CD4-positive, alpha-beta T cell (primary cell): ENCODE results near the gene PIGX. TPM values are rescaled to one million over a fixed set of nuclear protein-coding genes. Genes with fewer than 3 reads are reported as not detected.

ENCODE experiments used
- ATAC-seq: fragments of 200-7000 bp; cut with Tn5 transposase; one replicate; pipeline ENCODE4 v1.10.0; 2022; ENCODE audit warnings: mild to moderate bottlenecking; ENCODE audit not compliant: poor library complexity
- CTCF ChIA-PET: fragments of 350-600 bp; sonication (Branson Sonifier 250); formaldehyde crosslinking; loops from one replicate; lab custom pipeline; 2021; ENCODE audit warnings: antibody characterized with exemption, inconsistent platforms; lab: Charles Lee
- POLR2A ChIA-PET: fragments of 350-600 bp; sonication (Branson Sonifier 250); formaldehyde crosslinking; loops from one replicate; lab custom pipeline; 2021; ENCODE audit warnings: antibody characterized with exemption, inconsistent platforms; lab: Charles Lee
- DNase-seq, 14 experiments: peaks; one replicate each; pipeline ENCODE4 v3.0.0-alpha.2; 2013 to 2020; ENCODE audit warnings: mixed read lengths in 2 of 14
- H3K27ac ChIP-seq, 2 donors: one replicate each; pipeline versions ENCODE4 v1.5.1 to v1.7.0; 2013; ENCODE audit warnings: low read length in 2 of 2, low read depth in 1 of 2, mild to moderate bottlenecking in 1 of 2
- H3K27me3 ChIP-seq, 2 experiments: 1 replicate in 1 of 2; 2 replicates in 1 of 2; pipeline versions ENCODE4 v1.6.1 to v1.7.0; 2013; ENCODE audit warnings: low read length in 2 of 2, control low read depth in 1 of 2, mild to moderate bottlenecking in 1 of 2, moderate library complexity in 1 of 2; ENCODE audit not compliant: insufficient read depth in 2 of 2, control insufficient read depth in 1 of 2
- H3K36me3 ChIP-seq: one replicate; pipeline ENCODE4 v1.6.1; 2013; ENCODE audit warnings: low read length, control low read depth; ENCODE audit not compliant: insufficient read depth
- H3K4me1 ChIP-seq: one replicate; pipeline ENCODE4 v1.6.1; 2013; ENCODE audit warnings: low read length, control low read depth; ENCODE audit not compliant: insufficient read depth
- H3K4me3 ChIP-seq: one replicate; pipeline ENCODE4 v1.5.1; 2013; ENCODE audit warnings: mild to moderate bottlenecking, low read length, moderate library complexity
- H3K9me3 ChIP-seq, 2 experiments: 1 replicate in 1 of 2; 2 replicates in 1 of 2; pipeline versions ENCODE4 v1.6.1 to v1.7.0; 2013; ENCODE audit warnings: low read length in 2 of 2, mild to moderate bottlenecking in 2 of 2, control low read depth in 1 of 2, moderate library complexity in 1 of 2; ENCODE audit not compliant: control insufficient read depth in 1 of 2, insufficient read depth in 1 of 2
- H3K27ac Mint-ChIP-seq: one replicate; pipeline ENCODE4 v1.8.0; 2020; ENCODE audit warnings: mixed read lengths
- H3K27me3 Mint-ChIP-seq: one replicate; pipeline ENCODE4 v1.8.0; 2021; ENCODE audit warnings: mixed read lengths
- H3K36me3 Mint-ChIP-seq: one replicate; pipeline ENCODE4 v1.8.0; 2021; ENCODE audit warnings: low read depth, mixed read lengths
- H3K4me1 Mint-ChIP-seq: one replicate; pipeline ENCODE4 v1.8.0; 2021; ENCODE audit warnings: low read depth, mixed read lengths
- H3K4me3 Mint-ChIP-seq: one replicate; pipeline ENCODE4 v1.8.0; 2020; ENCODE audit warnings: mild to moderate bottlenecking, mixed read lengths
- H3K9me3 Mint-ChIP-seq: one replicate; pipeline ENCODE4 v1.8.0; 2020; ENCODE audit warnings: mixed read lengths
- intact Hi-C, 2 experiments: fragments of 100-400 bp; cut with DNase I in 1 of 2; cut with micrococcal nuclease in 1 of 2; formaldehyde crosslinking; loops; one replicate each; pipeline versions ENCODE4 v1.15.1 to v1.9.0; 2023 to 2025; cut with DNase I, micrococcal nuclease
- total RNA-seq, 174 experiments: library from RNA in 2 of 174; stranded (reverse) in 2 of 174; gene quantifications; one replicate each; pipeline ENCODE4 v1.2.3 and lab custom pipeline; 2021 to 2026
- TF ChIP-seq, protein P1 (sequence below): fragments of 200-600 bp; IDR thresholded peaks from one replicate; pipeline ENCODE4 v1.8.0; 2022; ENCODE audit warnings: antibody characterized with exemption, mild to moderate bottlenecking

Gene PIGX
- total RNA-seq, 2 experiments from 2014 or later, result 13.3 to 13.9 TPM

DNA sequence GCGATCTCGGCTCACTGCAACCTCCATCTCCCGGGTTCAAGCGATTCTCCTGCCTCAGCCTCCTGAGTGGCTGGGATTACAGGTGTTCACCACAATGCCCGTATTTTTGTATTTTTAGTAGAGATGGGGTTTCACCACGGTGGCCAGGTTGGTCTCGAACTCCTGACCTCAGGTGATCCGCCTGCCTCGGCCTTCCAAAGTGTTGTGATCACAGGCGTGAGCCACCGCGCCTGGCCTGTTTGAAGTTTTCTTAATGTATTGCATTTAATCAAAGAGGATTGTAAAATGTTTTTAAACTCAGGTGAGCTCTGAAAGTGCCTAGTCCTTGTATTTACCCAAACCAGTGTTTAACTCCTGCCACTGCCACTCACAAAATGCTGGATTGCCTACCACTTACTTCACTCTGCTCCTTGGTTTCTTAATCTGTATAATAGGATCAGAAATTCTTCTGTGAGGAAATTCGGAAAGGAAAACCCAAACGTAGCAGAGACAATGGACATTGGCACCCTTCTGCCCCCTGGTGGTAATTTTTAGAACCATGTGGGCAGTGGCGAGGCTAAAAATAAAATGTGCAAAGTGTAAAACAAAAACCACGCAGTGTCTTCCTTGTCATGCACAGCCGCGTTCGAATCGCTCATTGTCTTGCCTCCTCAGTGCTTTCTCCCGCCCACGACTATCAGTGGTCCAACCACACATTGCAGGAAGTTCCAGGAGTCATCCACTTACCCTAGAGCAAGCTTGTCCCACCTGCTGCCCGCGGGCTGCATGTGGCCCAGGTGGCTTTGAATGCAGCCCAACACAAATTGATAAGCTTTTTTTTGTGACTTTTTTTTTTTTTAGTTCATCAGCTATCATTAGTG lies 27.4 kb upstream of the PIGX start:
- H3K27ac Mint-ChIP-seq, result peak overlapping the region; percentile 60
- TF ChIP-seq, protein P1, sequence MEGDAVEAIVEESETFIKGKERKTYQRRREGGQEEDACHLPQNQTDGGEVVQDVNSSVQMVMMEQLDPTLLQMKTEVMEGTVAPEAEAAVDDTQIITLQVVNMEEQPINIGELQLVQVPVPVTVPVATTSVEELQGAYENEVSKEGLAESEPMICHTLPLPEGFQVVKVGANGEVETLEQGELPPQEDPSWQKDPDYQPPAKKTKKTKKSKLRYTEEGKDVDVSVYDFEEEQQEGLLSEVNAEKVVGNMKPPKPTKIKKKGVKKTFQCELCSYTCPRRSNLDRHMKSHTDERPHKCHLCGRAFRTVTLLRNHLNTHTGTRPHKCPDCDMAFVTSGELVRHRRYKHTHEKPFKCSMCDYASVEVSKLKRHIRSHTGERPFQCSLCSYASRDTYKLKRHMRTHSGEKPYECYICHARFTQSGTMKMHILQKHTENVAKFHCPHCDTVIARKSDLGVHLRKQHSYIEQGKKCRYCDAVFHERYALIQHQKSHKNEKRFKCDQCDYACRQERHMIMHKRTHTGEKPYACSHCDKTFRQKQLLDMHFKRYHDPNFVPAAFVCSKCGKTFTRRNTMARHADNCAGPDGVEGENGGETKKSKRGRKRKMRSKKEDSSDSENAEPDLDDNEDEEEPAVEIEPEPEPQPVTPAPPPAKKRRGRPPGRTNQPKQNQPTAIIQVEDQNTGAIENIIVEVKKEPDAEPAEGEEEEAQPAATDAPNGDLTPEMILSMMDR, result peak; percentile 90
- ChIA-PET POLR2A (interaction anchor here (0.8 to 2.3 kb wide), 8 partner anchors 44 to 116 kb away, joined by 3 to 15 read pairs (median 4); partner anchors contain the start of genes FBXO45, NRROS and WDR53), CTCF (interaction anchor here (0.8 to 5.3 kb wide), 16 partner anchors 9 to 285 kb away, joined by 3 to 67 read pairs (median 5); partner anchors contain the start of genes CEP19, NRROS and PIGX)
- H3K9me3 Mint-ChIP-seq, result no peaks in the 10 kb centered on the region
- H3K36me3 Mint-ChIP-seq, result no peaks in the 10 kb centered on the region
- H3K4me1 Mint-ChIP-seq, result peaks cover 14% of the 10 kb centered on the region
- intact Hi-C loops, result loop anchor here (1.0 to 5.0 kb wide), 5 partner anchors 52 to 432 kb away; no protein-coding TSS in a partner anchor
- H3K4me3 Mint-ChIP-seq, result peak overlapping the region; percentile 74
- Histone ChIP-seq H3K36me3 (no peaks in the 10 kb centered on the region), H3K27me3 (no peaks in the 10 kb centered on the region), H3K4me1 (peaks cover 11% of the 10 kb centered on the region), H3K4me3 (peak overlapping the region; percentile 15), H3K27ac (no peak overlapping the region), H3K9me3 (peaks cover 0 to 3% of the 10 kb centered on the region in 2 experiments)
- no peaks in the 10 kb centered on the region for H3K27me3 Mint-ChIP-seq
- ATAC-seq (peak; percentile 91), DNase-seq (peak; percentile 44 to 85 (median 54))

DNA sequence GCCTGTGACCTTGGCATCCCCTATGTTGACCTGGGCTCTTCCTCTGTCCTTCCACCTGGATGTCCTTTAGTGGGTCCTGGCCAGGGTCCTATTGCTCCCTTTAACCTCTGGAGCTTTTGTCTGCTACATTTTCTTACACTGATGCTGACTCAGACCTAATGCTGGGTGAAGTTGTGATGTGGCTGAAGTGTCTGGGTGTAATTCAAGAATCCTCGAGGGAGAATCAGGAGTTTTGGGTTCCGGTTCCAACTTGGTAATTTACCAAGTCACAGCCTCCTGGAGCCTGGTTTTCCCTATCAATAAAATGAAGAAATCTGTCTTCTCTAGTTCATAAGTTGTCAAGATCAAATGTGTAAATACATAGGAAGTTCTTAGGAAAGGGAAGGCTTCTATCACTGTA lies 25.7 kb upstream of the PIGX start:
- Histone ChIP-seq H3K27ac (no peak overlapping the region), H3K4me3 (no peak overlapping the region), H3K36me3 (no peaks in the 10 kb centered on the region), H3K27me3 (no peaks in the 10 kb centered on the region), H3K9me3 (peaks cover 0 to 3% of the 10 kb centered on the region in 2 experiments), H3K4me1 (peaks cover 11% of the 10 kb centered on the region)
- Mint-ChIP-seq H3K36me3 (no peaks in the 10 kb centered on the region), H3K4me3 (no peak overlapping the region), H3K9me3 (no peaks in the 10 kb centered on the region), H3K27ac (peak overlapping the region; percentile 29), H3K27me3 (no peaks in the 10 kb centered on the region), H3K4me1 (peaks cover 14% of the 10 kb centered on the region)
- ChIA-PET POLR2A (interaction anchor here (1.9 kb wide), 2 partner anchors 74 to 77 kb away, joined by 4 read pairs; no protein-coding TSS in a partner anchor), CTCF (interaction anchor here (5.3 kb wide), 1 partner anchor 78 kb away, joined by 67 read pairs; no protein-coding TSS in a partner anchor)
- TF ChIP-seq, protein P1, result no peak
- ATAC-seq, result no peak
- intact Hi-C loops, result loop anchor here in 1 of 2 experiments (5.0 kb wide), 1 partner anchor 149 kb away; no protein-coding TSS in a partner anchor
- DNase-seq, result no peak

DNA sequence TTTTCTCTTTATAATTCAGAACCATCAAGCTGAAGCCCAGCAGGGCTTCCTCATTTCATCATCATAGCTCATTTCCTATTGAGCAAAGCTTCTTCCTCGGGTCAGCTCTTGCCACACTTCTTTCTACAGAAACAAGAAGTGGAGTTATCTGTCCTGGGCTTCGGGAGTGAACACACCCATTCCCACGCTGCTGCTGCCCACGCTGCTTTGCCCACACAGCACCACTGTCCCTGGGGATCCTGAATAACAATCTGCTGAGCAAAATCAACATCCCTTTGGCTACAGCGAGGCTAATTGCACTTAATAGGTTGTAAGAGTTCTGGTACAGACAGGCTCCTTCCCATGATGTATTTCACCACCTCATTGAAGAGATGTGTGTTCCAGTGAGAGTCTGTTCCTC lies 23.8 kb upstream of the PIGX start:
- peak in 2 of 14 experiments; percentile 56 to 60 for DNase-seq
- Histone ChIP-seq H3K9me3 (no peaks in the 10 kb centered on the region), H3K27ac (no peak overlapping the region), H3K4me3 (no peak overlapping the region), H3K36me3 (no peaks in the 10 kb centered on the region), H3K4me1 (peaks cover 11% of the 10 kb centered on the region), H3K27me3 (no peaks in the 10 kb centered on the region)
- H3K36me3 Mint-ChIP-seq, result no peaks in the 10 kb centered on the region
- H3K4me3 Mint-ChIP-seq, result no peak overlapping the region
- H3K27ac Mint-ChIP-seq, result no peak overlapping the region
- ChIA-PET CTCF (interaction anchor here (0.6 to 5.3 kb wide), 4 partner anchors 9 to 404 kb away, joined by 3 to 67 read pairs (median 4); no protein-coding TSS in a partner anchor), POLR2A (no interaction called here)
- no peaks in the 10 kb centered on the region for H3K27me3 Mint-ChIP-seq
- ATAC-seq, result no peak
- H3K9me3 Mint-ChIP-seq, result no peaks in the 10 kb centered on the region
- TF ChIP-seq, protein P1, result no peak
- intact Hi-C loops, result loop anchor here in 1 of 2 experiments (5.0 kb wide), 1 partner anchor 151 kb away; no protein-coding TSS in a partner anchor
- peaks cover 14% of the 10 kb centered on the region for H3K4me1 Mint-ChIP-seq
